ENCODE measurements around the gene UBB. TPM values are rescaled to one million over a fixed set of nuclear protein-coding genes. Genes with fewer than 3 reads are reported as not detected.
A peak's percentile ranks its signal among the peaks of the same experiment; 100 is the strongest.

The UBB gene
- total and polyA plus RNA-seq, 9 of the 15 experiments (the other 6 are each of a cell fraction or from before 2014, with no cell fraction given) = 1,069 to 4,143 (median 1,696) TPM

DNA sequence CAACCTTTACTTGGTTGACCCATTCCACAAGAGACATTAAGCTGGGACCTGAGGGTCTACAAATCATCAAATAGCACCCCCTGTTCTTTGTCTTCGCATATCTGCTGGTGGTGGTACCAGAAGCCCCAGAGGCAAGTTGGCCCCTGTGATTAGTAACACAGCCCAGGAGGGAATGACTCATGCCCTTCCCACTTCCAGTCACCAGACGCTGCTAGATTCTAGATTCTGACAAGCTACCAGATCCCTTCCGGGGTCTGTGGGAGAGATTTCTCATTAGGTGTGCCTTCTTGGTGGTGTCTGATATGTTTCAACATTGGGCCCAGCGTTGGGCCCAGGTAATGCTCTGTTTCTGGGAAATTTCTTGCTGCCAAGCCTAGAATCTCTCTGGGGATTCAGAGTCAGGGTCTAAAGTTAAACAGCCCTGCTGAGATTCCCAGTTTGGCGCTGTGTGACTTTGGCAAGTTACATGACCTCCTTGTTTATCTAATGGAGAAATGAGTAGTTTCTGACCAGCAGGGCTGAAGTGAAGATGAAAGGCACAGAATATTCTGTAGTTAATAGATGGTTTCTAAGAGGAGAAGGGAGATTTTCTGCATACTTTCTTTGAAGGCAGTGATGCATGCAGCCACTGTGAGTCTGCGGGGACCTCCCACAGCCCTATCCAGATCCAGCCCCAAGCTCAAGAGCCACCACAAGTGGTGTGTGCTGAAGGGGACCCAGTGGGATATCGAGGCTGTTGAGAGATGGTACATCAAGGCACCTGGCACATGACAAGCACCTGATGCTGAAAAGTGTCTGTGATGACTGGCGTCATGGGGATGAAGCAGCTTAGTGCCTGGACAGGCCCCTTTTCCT lies 38.4 kb downstream of the UBB start (continued):
- TF ChIP-seq ZBTB2 (IDR thresholded peaks at IDR 0.05) = peak; percentile 38; the same call in 1 of the 2 replicates
- TF ChIP-seq HNRNPL (IDR thresholded peaks at IDR 0.05; ENCODE audit: low read depth, low read length) = no peak
- TF ChIP-seq ZNF586 (CRISPR knock-in tag; conservative IDR thresholded peaks at IDR 0.05) = no peak
- no peak for TF ChIP-seq BRF1 (IDR thresholded peaks at IDR 0.05; ENCODE audit: borderline replicate concordance, extremely low read depth, insufficient read length)
- TF ChIP-seq POLR2H (tag; IDR thresholded peaks at IDR 0.05; ENCODE audit: low read depth) = 0 out of 2 replicates have a peak, but pooled peaks have one; percentile 51
- no peak for TF ChIP-seq MBD1 (CRISPR knock-in tag; IDR thresholded peaks at IDR 0.05)
- TF ChIP-seq ZNF668 (CRISPR knock-in tag; IDR thresholded peaks at IDR 0.05) = 0 out of 2 replicates have a peak, but pooled peaks have one; percentile 52
- TF ChIP-seq, protein P1, sequence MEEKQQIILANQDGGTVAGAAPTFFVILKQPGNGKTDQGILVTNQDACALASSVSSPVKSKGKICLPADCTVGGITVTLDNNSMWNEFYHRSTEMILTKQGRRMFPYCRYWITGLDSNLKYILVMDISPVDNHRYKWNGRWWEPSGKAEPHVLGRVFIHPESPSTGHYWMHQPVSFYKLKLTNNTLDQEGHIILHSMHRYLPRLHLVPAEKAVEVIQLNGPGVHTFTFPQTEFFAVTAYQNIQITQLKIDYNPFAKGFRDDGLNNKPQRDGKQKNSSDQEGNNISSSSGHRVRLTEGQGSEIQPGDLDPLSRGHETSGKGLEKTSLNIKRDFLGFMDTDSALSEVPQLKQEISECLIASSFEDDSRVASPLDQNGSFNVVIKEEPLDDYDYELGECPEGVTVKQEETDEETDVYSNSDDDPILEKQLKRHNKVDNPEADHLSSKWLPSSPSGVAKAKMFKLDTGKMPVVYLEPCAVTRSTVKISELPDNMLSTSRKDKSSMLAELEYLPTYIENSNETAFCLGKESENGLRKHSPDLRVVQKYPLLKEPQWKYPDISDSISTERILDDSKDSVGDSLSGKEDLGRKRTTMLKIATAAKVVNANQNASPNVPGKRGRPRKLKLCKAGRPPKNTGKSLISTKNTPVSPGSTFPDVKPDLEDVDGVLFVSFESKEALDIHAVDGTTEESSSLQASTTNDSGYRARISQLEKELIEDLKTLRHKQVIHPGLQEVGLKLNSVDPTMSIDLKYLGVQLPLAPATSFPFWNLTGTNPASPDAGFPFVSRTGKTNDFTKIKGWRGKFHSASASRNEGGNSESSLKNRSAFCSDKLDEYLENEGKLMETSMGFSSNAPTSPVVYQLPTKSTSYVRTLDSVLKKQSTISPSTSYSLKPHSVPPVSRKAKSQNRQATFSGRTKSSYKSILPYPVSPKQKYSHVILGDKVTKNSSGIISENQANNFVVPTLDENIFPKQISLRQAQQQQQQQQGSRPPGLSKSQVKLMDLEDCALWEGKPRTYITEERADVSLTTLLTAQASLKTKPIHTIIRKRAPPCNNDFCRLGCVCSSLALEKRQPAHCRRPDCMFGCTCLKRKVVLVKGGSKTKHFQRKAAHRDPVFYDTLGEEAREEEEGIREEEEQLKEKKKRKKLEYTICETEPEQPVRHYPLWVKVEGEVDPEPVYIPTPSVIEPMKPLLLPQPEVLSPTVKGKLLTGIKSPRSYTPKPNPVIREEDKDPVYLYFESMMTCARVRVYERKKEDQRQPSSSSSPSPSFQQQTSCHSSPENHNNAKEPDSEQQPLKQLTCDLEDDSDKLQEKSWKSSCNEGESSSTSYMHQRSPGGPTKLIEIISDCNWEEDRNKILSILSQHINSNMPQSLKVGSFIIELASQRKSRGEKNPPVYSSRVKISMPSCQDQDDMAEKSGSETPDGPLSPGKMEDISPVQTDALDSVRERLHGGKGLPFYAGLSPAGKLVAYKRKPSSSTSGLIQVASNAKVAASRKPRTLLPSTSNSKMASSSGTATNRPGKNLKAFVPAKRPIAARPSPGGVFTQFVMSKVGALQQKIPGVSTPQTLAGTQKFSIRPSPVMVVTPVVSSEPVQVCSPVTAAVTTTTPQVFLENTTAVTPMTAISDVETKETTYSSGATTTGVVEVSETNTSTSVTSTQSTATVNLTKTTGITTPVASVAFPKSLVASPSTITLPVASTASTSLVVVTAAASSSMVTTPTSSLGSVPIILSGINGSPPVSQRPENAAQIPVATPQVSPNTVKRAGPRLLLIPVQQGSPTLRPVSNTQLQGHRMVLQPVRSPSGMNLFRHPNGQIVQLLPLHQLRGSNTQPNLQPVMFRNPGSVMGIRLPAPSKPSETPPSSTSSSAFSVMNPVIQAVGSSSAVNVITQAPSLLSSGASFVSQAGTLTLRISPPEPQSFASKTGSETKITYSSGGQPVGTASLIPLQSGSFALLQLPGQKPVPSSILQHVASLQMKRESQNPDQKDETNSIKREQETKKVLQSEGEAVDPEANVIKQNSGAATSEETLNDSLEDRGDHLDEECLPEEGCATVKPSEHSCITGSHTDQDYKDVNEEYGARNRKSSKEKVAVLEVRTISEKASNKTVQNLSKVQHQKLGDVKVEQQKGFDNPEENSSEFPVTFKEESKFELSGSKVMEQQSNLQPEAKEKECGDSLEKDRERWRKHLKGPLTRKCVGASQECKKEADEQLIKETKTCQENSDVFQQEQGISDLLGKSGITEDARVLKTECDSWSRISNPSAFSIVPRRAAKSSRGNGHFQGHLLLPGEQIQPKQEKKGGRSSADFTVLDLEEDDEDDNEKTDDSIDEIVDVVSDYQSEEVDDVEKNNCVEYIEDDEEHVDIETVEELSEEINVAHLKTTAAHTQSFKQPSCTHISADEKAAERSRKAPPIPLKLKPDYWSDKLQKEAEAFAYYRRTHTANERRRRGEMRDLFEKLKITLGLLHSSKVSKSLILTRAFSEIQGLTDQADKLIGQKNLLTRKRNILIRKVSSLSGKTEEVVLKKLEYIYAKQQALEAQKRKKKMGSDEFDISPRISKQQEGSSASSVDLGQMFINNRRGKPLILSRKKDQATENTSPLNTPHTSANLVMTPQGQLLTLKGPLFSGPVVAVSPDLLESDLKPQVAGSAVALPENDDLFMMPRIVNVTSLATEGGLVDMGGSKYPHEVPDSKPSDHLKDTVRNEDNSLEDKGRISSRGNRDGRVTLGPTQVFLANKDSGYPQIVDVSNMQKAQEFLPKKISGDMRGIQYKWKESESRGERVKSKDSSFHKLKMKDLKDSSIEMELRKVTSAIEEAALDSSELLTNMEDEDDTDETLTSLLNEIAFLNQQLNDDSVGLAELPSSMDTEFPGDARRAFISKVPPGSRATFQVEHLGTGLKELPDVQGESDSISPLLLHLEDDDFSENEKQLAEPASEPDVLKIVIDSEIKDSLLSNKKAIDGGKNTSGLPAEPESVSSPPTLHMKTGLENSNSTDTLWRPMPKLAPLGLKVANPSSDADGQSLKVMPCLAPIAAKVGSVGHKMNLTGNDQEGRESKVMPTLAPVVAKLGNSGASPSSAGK (IDR thresholded peaks at IDR 0.05) = 0 out of 2 replicates have a peak, but pooled peaks have one; percentile 23
- TF ChIP-seq ZNF717 (CRISPR knock-in tag; IDR thresholded peaks at IDR 0.05) = no peak

Data from K562 (cell line).